HepG2 (cell line): ENCODE data around the gene FITM1. TPM values are rescaled to one million over a fixed set of nuclear protein-coding genes. Genes with fewer than 3 reads are reported as not detected.

ENCODE experiments used
- ATAD3A ChIP-seq: sonication (generic); formaldehyde crosslinking; IDR thresholded peaks from 2 replicates; pipeline ENCODE4 v1.4.0; 2020; ENCODE audit warnings: missing genetic modification reagents
- FOXA3 ChIP-seq: IDR thresholded peaks from 2 replicates; pipeline ENCODE4 v1.6.1; 2016; ENCODE audit warnings: missing genetic modification reagents, missing compliant biosample characterization
- GZF1 ChIP-seq: sonication (generic); formaldehyde crosslinking; IDR thresholded peaks from 2 replicates; pipeline ENCODE4 v1.5.1; 2020; ENCODE audit warnings: mild to moderate bottlenecking, missing genetic modification reagents
- HDAC1 ChIP-seq: sonication (generic); formaldehyde crosslinking; IDR thresholded peaks from 2 replicates; pipeline ENCODE4 v1.5.1; 2020; ENCODE audit warnings: mild to moderate bottlenecking, missing genetic modification reagents
- HINFP ChIP-seq: sonication (generic); formaldehyde crosslinking; IDR thresholded peaks from 2 replicates; pipeline ENCODE4 v1.4.0; 2020; ENCODE audit warnings: low read depth, mild to moderate bottlenecking, missing genetic modification reagents
- JUN ChIP-seq: sonication (generic); formaldehyde crosslinking; IDR thresholded peaks from 2 replicates; pipeline ENCODE4 v1.4.0; 2020; ENCODE audit warnings: mild to moderate bottlenecking, missing genetic modification reagents
- KDM5A ChIP-seq: fragments of 200-600 bp; sonication (generic); IDR thresholded peaks from 2 replicates; pipeline ENCODE4 v1.7.0; 2018; ENCODE audit warnings: antibody characterized with exemption, mild to moderate bottlenecking, low read length, borderline replicate concordance
- KIAA2018 ChIP-seq: sonication (generic); formaldehyde crosslinking; IDR thresholded peaks from 2 replicates; pipeline ENCODE4 v1.5.0; 2020; ENCODE audit warnings: mild to moderate bottlenecking, missing genetic modification reagents, borderline replicate concordance
- NKX3-1 ChIP-seq: sonication (generic); formaldehyde crosslinking; IDR thresholded peaks from 2 replicates; pipeline ENCODE4 v1.5.0; 2020; ENCODE audit warnings: missing genetic modification reagents
- NR2C2 ChIP-seq: sonication (generic); formaldehyde crosslinking; IDR thresholded peaks from 2 replicates; pipeline ENCODE4 v1.4.0; 2020; ENCODE audit warnings: missing genetic modification reagents, mild to moderate bottlenecking, moderate library complexity, borderline replicate concordance
- PRDM15 ChIP-seq: sonication (generic); formaldehyde crosslinking; IDR thresholded peaks from 2 replicates; pipeline ENCODE4 v1.4.0; 2020; ENCODE audit warnings: missing genetic modification reagents
- RFXANK ChIP-seq: IDR thresholded peaks from 2 replicates; pipeline ENCODE4 v1.6.1; 2016
- ZNF260 ChIP-seq: sonication (generic); formaldehyde crosslinking; IDR thresholded peaks from 2 replicates; pipeline ENCODE4 v1.4.0; 2020; ENCODE audit warnings: missing genetic modification reagents, low read depth, mild to moderate bottlenecking, borderline replicate concordance
- ZNF343 ChIP-seq: sonication (generic); formaldehyde crosslinking; IDR thresholded peaks from 2 replicates; pipeline ENCODE4 v1.4.0; 2020; ENCODE audit warnings: mild to moderate bottlenecking, missing genetic modification reagents
- ZNF75D ChIP-seq: sonication (generic); formaldehyde crosslinking; IDR thresholded peaks from 2 replicates; pipeline ENCODE4 v1.8.1; 2023; ENCODE audit warnings: missing genetic modification reagents, mild to moderate bottlenecking, borderline replicate concordance
- ZNF891 ChIP-seq: sonication (generic); formaldehyde crosslinking; IDR thresholded peaks from 2 replicates; pipeline ENCODE4 v1.5.0; 2020; ENCODE audit warnings: mild to moderate bottlenecking, missing genetic modification reagents
- polyA plus RNA-seq, 8 experiments: library from polyadenylated mRNA; depleted of rRNA in 3 of 8; stranded (reverse) in 7 of 8; unstranded in 1 of 8; fragments of >200 nt; fragmentation: Illumina TruSeq in 4 of 8; extraction: Trizol in 4 of 8; gene quantifications; 2 replicates each; pipeline versions ENCODE4 v1.2.1 to v1.2.3, GENCODE V29; 2011 to 2016; ENCODE audit warnings: low read depth in 4 of 8, missing spikeins in 1 of 8, mixed read lengths in 1 of 8; ENCODE audit not compliant: insufficient read depth in 1 of 8
- total RNA-seq, 5 experiments: library from RNA; depleted of rRNA; stranded (reverse); fragments of >200 nt; fragmentation: Illumina TruSeq; extraction: Trizol; gene quantifications; 2 replicates each; pipeline ENCODE4 v1.2.3, GENCODE V29; 2016; ENCODE audit warnings: low read depth in 1 of 5

Gene FITM1
- total and polyA plus RNA-seq, 2 of the 13 experiments (the other 11 are each of a cell fraction or from before 2014, with no cell fraction given), result 2.7 to 5.8 TPM

GRCh38 chr14:24130717-24131548 lies 474 bp downstream of the FITM1 start (continued):
- TF ChIP-seq KIAA2018 (CRISPR knock-in tag), result no peak
- no peak for TF ChIP-seq GZF1 (CRISPR knock-in tag)
- TF ChIP-seq JUN, result no peak
- TF ChIP-seq HDAC1 (CRISPR knock-in tag), result no peak
- TF ChIP-seq NKX3-1, result no peak
- 0 out of 2 replicates have a peak, but pooled peaks have one; percentile 41 for TF ChIP-seq NR2C2 (CRISPR knock-in tag)
- peak; percentile 54 for TF ChIP-seq FOXA3 (CRISPR knock-in tag)
- no peak; the same call in 1 of the 2 replicates for TF ChIP-seq ZNF343 (CRISPR knock-in tag)
- no peak for TF ChIP-seq PRDM15 (CRISPR knock-in tag)
- TF ChIP-seq RFXANK, result no peak
- TF ChIP-seq KDM5A, result no peak
- TF ChIP-seq ZNF260 (CRISPR knock-in tag), result 0 out of 2 replicates have a peak, but pooled peaks have one; percentile 69
- TF ChIP-seq HINFP (CRISPR knock-in tag), result no peak
- TF ChIP-seq ATAD3A, result no peak
- TF ChIP-seq ZNF891 (CRISPR knock-in tag), result peak; percentile 72; the same call in 1 of the 2 replicates
- TF ChIP-seq ZNF75D (CRISPR knock-in tag), result no peak
